Fibroblast of skin of back (primary cell): ENCODE measurements around the gene PREPL.
A peak's percentile ranks its signal among the peaks of the same experiment; 100 is the strongest.
"Not testable (repeated sequence)": the region's sequence is repeated elsewhere in the genome, so short reads cannot be mapped to it uniquely, and the experiment has no call there.

Experiments
- DNase-seq: peaks from one replicate; pipeline ENCODE4 v3.0.0-alpha.2; 2013

The PREPL gene

GRCh38 chr2:44348400-44348799 is 12.9 kb downstream of the PREPL start:
- DNase-seq: peak; percentile 82

GRCh38 chr2:44347526-44347925 is 13.8 kb downstream of the PREPL start:
- DNase-seq: no peak

GRCh38 chr2:44342854-44343253 is 18.4 kb downstream of the PREPL start:
- no peak for DNase-seq

GRCh38 chr2:44335806-44336538 is 25.3 kb downstream of the PREPL start:
- peak; percentile 19 for DNase-seq

GRCh38 chr2:44333994-44334393 is 27.3 kb downstream of the PREPL start:
- DNase-seq: no peak

GRCh38 chr2:44330801-44331200 is 30.5 kb downstream of the PREPL start:
- DNase-seq: no peak

- no peak for DNase-seq
These were observed 32.0 kb downstream of the PREPL start for GRCh38 chr2:44329343-44329742.

GRCh38 chr2:44328750-44329149 is 32.5 kb downstream of the PREPL start:
- no peak for DNase-seq

GRCh38 chr2:44326548-44327264 is 34.6 kb downstream of the PREPL start:
- DNase-seq: no peak

- no peak for DNase-seq
These were observed 35.4 kb downstream of the PREPL start for GRCh38 chr2:44325897-44326296.

GRCh38 chr2:44324971-44325426 is 36.3 kb downstream of the PREPL start:
- peak; percentile 43 for DNase-seq

GRCh38 chr2:44321360-44321759 is 39.9 kb downstream of the PREPL start:
- DNase-seq: no peak

GRCh38 chr2:44320832-44321231 is 40.5 kb downstream of the PREPL start:
- no peak for DNase-seq

- DNase-seq: no peak
These were observed 45.3 kb downstream of the PREPL start for GRCh38 chr2:44315945-44316344.

- no peak for DNase-seq
These were observed 46.9 kb downstream of the PREPL start for GRCh38 chr2:44314362-44314761.

- no peak for DNase-seq
These were observed 51.0 kb downstream of the PREPL start for GRCh38 chr2:44310287-44310686.

GRCh38 chr2:44305882-44306281 is 55.4 kb downstream of the PREPL start:
- no peak for DNase-seq

GRCh38 chr2:44304258-44304657 is 57.0 kb downstream of the PREPL start:
- no peak for DNase-seq

- DNase-seq: not testable (repeated sequence)
These were observed 57.5 kb downstream of the PREPL start for GRCh38 chr2:44303766-44304165.

GRCh38 chr2:44301111-44301510 is 60.2 kb downstream of the PREPL start:
- no peak for DNase-seq

GRCh38 chr2:44299635-44300034 is 61.7 kb downstream of the PREPL start:
- DNase-seq: no peak

GRCh38 chr2:44297431-44297830 is 63.9 kb downstream of the PREPL start:
- no peak for DNase-seq

- DNase-seq: no peak
These were observed 64.6 kb downstream of the PREPL start for GRCh38 chr2:44296653-44297052.
